AG08396 (cell line): ENCODE results near the gene PPARGC1A.

ENCODE experiments used
- DNase-seq: peaks from one replicate; pipeline ENCODE4 v3.0.0; 2012; ENCODE audit warnings: low spot score, mixed read lengths

PPARGC1A gene

DNA sequence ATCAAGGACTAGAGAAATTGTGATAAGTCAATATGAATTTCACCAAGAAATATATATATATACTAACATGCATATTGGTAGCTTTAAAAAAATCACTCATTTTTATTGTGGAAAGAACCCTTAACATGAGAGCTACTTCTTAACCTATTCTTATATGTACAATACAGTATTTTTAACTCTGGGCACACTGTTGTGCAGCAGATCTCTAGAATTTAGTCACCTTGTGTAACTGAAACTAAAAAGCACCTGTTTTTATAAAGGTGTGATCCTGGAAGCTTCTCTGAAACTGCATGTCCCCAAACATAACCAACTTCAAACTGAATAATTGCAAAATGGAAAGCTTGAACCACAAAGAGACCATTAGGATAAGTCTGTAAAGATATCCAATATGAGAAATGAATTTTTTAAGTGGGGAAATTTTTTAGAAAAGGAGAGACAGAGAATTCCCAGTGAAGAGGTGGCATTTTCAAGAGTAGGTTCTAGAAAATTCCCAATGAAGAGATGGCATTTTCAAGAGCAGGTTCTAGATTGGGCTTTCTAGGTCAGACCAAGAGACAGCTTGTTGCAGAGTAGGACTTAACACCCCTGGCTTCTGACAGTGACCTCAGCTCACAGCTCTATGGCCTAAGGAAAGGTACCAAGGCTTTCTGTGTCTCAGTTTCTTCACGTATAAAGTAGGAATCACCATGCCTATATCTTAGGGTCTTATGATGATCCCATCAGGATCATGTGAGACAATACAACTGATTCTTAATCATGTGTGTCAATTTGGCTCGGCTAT is 22.0 kb upstream of the PPARGC1A start:
- no peak for DNase-seq

DNA sequence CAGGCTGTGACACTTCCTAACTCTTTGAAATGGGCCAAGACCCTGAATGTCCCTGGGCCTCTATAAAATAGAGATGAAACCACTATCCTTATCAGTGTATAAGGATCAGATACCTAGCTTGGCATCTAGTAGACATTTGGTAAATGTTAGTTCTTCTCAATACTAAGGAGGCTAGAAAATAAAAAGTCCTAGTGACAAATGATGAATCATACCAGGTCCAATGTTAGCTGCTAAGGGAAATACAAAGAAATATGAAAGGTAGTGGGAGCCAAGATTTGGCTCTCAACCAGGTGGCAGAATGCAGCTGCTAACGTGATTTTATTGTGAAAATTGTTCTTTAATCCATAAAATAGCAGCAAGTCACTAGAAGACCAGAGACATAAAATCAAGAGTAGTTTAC is 19.8 kb upstream of the PPARGC1A start:
- no peak for DNase-seq

DNA sequence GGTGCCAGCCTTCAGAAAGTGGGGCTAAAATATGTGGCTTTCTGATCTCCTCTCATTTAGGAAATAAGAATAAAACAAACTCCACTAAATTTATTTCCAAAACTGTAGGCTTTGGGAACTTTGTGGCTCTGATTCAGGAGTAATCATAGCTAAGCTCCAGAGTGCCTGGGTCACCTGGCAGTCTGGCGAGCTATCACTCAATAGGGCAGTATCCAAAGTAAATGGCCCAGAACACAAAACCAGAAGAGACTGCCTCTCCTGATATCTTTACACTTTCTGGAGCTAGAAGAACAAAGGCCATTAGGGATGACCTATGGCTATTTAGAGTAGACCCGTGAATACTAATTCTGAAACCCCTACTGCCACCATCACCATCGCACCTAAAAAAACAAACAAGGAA is 17.0 kb upstream of the PPARGC1A start:
- no peak for DNase-seq

DNA sequence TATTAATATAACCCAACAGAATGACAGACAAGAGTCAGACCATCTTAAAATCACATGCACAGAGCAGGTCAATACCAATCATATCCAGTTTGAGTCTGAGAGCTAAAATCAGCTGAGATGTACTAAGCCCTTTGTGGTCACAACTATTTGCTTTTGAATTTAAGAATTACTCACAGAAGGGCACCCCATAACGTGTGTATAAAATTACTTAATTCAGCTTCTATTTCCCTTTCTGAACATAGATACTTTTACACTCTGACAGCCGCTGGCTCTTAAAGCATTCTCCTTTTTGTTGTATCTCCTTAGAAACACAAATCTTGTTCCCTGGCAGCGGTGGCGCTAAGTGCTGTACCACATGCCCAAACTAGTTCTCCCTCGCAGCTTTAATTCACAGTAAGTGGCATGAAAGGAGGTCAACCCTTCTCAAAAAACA is 14.8 kb upstream of the PPARGC1A start:
- no peak for DNase-seq

DNA sequence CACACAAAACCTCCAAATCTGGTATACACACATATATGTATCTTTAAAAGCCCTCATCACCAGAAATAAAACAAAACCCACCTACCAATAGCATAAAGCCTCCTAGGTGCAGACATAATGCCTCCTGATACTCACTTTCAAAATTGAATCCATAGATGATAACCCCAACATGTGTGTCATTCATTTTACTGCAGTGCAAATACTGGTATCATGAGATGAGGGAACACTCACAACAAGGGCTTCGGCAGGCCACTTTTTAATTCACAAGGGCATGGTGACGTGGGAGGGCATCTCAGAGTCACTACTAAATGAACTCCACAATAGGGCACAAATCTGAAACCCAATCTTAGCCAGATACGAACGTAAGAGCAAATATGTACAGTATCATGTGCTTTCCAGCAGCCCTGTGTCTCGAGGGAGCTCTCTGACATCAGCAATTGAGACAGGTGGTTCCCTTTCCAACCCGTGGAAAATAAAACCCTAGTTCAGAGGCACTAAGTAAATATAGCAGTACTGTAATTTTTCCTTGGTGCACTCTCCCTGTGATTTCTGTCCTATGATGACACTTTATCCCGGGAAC is 14.1 kb upstream of the PPARGC1A start:
- no peak for DNase-seq

DNA sequence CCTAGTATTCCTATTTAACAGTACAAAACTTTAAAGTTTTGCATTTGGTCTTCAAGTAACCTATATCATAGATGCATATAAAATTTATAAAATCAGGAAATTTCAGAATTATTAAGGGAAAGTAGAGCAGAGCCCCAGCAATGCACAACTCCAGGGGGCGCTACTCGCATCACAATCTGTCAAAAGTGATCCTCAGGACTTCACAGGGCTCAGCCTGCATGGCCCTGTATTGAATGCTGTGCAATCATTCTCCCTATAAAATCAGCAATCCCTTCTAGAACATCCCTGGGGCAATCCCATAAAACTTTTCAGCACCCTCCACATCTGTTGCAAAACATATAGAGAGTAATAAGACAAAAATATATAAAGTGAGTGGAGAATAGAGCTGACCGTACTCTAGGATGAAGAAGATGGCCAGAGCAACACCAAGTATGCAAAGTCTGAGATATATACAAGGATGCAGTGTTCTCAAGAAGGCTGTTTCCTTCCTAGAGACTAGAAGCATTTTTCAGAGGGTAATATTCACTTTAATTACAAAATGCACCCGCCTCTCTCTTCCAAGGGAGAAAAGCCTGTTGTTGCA is 12.5 kb upstream of the PPARGC1A start:
- DNase-seq: no peak

DNA sequence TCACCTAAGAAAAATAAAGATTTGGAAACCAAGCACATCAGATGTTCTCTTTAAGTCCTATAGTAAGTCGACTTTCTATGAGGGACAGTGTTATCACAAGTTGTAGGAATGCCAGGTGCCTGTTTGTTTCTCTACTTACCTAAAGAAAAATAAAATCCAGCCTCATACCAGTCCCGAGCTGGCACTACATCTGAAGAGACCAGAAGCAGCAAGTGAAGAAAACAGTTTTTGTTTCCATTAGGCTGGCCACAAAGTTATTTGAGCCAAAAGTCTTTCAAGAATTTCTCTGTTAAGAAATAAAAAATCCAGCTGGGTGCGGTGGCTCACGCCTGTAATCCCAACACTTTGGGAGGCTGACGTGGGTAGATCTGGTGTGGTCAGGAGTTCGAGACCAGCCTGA is 10.8 kb upstream of the PPARGC1A start:
- DNase-seq: no peak

DNA sequence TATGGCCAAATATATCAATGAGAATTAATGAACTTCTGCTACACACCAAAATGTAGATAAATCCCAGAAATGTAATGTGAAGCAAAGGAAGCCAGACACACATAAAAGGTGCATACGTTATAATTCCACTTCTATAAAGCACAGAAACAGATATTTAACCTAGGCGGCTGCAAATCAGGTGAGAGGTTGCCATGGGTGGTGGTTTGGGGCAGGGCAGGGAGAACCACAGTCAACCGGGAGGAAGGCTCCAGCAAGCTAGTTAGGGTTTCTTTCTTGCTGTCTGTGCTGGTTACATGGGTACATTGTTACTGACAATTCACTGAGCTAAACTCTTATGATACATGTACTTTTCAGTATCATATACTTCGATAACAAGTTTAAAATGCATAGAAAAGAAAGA is 9.7 kb upstream of the PPARGC1A start:
- no peak for DNase-seq

DNA sequence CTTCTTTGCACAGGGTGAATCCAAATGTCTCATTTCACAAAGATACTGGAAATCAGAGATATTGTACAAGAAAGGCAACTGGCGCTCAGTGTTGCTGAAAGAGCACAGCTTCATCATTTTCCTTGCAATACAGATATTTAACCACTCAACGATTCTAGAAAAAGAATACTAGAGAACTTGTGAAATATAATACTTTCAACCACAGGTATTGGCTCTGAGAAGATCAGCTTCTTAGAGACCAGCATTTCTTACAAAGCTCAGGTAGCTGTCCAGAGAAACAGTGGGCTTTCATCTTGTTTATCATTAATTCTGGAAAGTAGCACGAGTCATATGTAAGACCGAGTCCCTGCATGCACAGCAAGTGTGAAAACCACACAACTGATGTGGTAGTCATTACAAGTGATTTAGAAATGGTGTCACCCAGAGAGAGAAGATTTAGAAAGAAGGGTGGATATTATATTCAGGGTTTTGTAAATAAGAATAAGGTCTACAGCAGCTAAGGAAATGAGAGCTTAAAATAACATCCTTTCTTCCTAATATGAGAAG is 7.8 kb upstream of the PPARGC1A start:
- no peak for DNase-seq

DNA sequence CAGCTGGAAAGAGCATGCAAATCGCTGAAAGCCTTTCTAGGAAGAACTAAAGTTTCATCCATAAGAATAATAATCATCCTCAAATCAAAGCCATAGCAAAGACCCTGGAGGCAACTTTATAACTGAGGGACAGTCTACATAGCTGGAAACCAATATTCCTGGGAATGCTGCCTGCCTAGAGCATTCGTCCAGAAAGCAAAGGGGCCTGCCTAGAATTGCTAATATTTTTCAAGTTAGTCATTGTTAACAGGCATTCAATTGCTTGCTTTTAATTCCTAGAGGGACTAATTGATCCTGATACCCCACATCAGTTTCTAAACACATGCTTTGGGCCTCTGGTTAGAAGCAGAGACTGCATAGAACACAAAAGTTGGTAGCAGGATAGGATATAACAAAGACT is 4.2 kb upstream of the PPARGC1A start:
- no peak for DNase-seq

DNA sequence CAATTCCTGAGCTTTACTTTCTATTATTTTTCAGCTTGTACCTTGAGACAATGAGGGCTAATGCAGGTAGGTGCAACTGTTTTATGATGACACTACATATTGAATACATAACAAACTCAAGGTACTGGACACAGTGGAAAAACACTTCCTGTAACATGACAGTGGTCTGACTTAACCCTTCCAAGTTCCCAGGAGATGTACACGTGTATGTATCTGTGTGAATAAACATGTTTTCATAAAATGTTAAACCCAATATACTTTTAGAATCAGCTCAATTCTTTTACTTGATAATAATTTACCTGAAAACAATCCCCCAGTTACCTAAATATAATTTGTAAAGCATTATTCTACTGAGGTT is 1.2 kb upstream of the PPARGC1A start:
- no peak for DNase-seq

DNA sequence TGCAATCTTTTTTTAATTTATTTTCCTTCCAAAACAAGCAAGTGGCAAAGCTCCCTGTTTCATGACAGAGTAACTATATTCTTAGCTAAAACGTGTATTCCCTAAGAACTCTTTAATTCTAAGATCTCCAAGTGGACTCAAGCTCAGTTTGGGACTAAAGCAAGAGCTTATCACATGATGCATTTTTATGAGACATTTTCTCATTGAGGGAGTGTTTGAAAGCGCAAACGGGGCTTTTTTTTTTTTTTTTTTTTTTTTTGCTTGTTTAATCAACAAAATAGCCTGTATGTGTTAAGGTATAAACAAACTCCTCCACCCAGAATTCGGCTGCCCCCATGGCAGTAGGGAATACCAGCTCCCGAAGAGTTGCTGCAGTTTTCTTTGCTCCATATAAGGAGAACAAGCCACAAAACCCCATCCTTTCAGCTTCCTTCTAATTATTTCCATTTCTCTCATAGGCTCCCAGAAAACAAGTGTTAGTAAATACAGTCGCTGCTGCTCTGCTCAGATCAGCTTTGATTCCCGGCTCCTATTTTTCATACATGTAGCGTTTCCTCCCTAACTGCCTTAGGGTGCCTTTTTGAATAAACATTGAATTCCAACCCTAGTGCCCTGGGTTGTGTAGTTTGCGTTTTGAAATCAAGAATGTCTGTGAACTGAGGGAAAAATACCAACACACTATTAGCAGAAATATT is 669 bp upstream of the PPARGC1A start:
- no peak for DNase-seq

DNA sequence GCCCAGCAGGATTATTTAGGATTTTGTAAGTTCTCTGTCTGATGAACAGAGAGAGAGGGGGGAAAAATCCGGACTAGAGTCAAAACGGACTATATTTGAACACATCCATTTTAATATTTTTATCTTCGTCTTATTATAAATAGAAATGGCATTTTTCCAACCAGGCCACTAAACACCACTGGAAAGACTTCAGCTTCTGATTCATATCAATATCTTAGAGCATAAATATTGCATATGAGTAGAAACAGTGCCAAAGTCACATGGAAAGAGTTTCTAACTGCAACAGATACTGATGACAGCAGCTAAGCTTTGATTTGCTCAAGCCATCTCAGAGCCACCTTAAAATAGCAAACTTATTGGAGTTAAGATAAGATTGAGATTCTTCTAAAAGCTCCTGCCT is 456 bp downstream of the PPARGC1A start:
- DNase-seq: no peak

DNA sequence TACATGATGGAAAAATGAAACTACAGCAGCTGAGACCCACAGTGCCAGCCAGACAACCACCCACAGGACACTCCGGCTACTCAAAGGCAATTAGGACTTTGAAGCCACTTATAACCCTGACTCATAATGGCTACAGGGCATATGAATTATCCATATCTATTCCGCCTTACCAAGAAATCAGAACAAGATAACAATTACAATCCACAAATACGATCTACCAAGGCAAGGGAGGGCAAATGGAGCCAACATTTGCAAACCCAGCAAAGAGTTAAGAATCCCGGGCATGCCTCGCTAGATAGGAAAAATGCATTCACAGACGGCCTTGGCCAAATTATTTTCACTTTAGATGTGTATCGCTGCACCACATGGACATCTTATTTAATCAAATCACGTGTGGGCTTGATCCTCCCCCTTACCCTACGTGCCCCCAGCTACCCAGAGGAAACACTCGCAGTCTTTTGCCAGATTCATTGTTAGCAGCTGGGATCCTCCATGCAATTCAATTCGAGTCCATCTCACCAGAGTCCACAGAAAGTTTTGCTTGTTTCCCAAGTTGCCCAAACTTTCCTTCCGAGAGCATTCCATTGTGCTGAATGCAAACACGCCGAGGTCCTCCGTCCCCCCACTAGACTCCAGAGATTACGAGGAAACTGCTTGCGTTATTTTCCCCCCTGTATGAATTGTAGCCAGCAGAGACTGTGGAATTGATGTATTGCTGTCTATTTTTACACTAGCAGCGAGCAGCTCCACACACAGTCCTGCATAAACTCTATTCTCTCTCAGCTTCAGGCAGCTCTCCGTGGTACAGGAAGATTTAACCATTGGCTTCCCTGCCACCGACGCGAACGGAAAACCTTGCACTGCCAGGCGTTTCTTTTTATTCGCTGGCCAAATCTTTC is 1.2 kb downstream of the PPARGC1A start:
- DNase-seq: peak; percentile 42

DNA sequence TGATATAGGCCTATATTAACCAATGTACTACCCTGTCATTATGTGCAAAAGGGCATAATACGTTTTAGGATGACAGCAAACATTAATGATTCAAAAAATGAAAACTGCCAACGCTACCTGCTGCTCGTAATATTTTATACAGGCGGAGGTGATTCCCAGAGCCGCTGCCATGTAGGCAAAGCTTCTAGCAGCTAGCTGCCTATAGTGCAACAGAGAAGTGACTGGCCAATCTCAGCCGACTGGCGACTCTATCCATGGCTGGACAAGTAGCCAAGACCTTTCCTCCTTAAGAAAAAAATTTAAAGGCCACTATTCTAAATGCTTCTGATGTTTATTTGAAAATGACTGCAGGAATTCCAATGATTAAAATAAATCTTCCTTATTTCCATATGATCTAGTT is 1.9 kb downstream of the PPARGC1A start:
- DNase-seq: no peak

DNA sequence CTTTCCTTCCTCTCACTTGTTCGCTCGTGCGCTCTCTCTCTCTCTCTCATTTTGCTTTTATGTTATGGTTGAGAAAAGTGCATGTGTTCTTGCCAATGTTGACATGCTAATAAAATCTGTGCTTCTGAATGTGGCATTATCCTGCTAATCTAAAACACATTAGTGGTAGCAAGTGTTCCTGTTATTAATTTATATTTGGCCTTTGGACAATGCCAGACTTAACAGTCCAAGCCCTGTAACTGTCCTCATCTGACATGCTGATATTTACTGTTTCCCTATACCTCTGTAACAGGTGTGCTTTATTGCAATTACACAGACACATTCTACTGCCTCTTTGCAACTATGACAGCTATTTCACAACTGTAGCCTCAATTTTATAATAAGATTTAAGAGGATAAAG is 2.7 kb downstream of the PPARGC1A start:
- no peak for DNase-seq

DNA sequence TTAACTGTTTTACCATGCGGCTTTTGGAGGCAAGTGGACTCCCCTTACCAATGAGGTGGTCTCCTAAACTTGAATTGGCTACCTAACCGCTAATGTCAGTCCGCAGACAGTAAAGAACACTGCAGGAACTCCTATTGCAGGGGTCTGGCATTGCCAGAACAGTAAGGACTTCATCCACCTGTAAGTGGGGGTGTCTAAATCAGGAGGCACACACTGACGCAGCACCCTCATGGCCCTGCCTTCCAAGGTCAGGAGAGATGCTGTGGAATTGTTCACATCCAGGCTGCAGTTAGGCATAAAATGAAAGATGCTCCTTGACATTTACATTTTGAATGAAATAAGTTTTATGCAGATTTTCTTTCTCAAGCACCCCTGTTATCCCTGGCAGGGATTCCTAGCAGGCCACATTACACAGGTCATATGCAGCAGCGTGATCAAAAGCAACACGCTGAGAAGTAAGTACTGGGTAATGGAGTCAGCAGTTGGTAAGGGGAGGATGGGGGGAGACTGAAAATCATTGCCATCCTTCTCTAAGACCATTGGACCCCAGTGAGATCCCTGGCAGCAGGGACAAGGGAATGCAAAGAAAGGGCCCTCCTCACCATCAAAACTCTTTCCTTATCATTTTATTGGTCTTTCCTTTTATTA is 3.8 kb downstream of the PPARGC1A start:
- DNase-seq: no peak

DNA sequence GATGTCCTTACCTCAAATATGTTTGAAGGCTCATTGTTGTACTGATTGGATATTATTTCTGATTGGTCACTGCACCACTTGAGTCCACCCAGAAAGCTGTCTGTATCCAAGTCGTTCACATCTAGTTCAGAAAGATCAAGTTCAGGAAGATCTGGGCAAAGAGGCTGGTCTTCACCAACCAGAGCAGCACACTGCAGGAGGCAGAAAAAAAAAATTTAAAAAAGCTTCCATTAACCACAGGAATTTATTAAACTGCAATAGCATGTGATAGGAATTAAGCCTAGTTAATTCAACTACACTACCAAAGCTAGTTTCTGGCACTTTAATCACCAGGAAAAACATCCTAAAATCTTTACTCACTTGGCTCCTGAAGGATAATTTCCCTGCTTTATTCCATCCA is 5.1 kb downstream of the PPARGC1A start:
- DNase-seq: no peak

DNA sequence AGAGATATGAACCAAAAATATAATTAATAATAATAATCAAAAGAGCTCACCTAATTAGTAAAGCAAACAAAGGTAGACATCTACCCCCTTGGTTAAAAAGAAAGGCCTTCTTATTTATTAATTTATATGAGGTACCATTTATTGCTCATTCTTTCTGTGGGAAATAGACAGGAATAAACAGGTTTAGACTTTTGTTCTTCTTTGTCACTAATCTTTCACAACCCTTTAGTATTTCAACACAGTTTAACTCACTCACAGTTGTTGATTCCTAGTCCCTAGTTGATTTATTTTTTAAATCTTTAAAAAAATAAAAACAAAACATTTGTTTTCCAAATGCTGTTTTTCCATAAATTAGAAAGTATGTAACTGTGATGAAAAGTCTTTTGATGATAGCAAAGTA is 5.6 kb downstream of the PPARGC1A start:
- DNase-seq: no peak

DNA sequence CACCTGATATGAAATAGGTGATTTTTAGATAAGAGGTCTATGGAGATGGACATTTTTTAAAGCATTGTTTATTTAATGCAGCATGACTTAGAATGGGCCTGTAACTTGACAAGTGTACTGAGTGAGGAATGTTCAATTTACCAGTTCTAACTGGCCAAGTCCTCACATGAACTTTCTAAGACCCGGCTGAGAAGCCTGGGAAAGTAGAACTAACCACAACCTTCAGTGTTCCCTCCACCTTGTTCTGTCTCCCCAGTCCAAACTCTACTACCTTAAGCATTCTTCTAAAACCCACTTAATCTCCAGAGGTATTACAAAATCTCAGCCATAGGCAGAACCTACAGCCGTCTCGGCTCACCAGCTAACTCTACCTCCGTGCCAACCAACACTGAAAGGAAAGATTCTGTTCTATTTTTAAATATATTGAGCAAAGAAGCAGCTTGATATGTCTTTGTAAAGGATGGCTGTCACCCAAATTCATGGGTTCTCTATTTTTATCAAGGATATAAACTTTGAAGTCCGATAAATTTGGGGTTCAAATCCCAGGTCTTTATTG is 6.8 kb downstream of the PPARGC1A start:
- DNase-seq: no peak
